OCI-LY1 (cell line): ENCODE data around the gene XYLT1.

ENCODE experiments used
- H2AFZ ChIP-seq: fragments of 200-600 bp; sonication (generic), shearing (Covaris generic); 2 replicates; pipeline ENCODE4 v1.6.0; 2014; ENCODE audit warnings: antibody characterized with exemption, mild to moderate bottlenecking, low read length
- H3F3A ChIP-seq: fragments of 200-600 bp; sonication (generic), shearing (Covaris generic); 2 replicates; pipeline ENCODE4 v1.6.0; 2014; ENCODE audit warnings: mild to moderate bottlenecking, antibody characterized with exemption, low read length, moderate library complexity; ENCODE audit not compliant: insufficient read depth
- H3K27ac ChIP-seq: fragments of 200-600 bp; sonication (generic); 2 replicates; pipeline ENCODE4 v1.5.1; 2014; ENCODE audit warnings: low read length, mixed run types, mild to moderate bottlenecking, low read depth; ENCODE audit not compliant: poor library complexity, severe bottlenecking
- H3K27me3 ChIP-seq: fragments of 200-600 bp; sonication (generic); 2 replicates; pipeline ENCODE4 v1.6.0; 2014; ENCODE audit warnings: antibody characterized with exemption, mild to moderate bottlenecking, low read length, moderate library complexity; ENCODE audit not compliant: insufficient read depth
- H3K36me3 ChIP-seq: fragments of 200-600 bp; sonication (generic); 2 replicates; pipeline ENCODE4 v1.6.1; 2014; ENCODE audit warnings: mild to moderate bottlenecking, antibody characterized with exemption, low read length, moderate library complexity, mixed read lengths; ENCODE audit not compliant: insufficient read depth
- H3K4me1 ChIP-seq: fragments of 200-600 bp; sonication (generic); 2 replicates; pipeline ENCODE4 v1.5.1; 2014; ENCODE audit warnings: mild to moderate bottlenecking, low read length, moderate library complexity; ENCODE audit not compliant: insufficient read depth, severe bottlenecking
- H3K4me2 ChIP-seq: fragments of 200-600 bp; sonication (generic), shearing (Covaris generic); 2 replicates; pipeline ENCODE4 v1.6.1; 2014; ENCODE audit warnings: low read length
- H3K4me3 ChIP-seq: fragments of 200-600 bp; sonication (generic); 2 replicates; pipeline ENCODE4 v1.5.1; 2014; ENCODE audit warnings: low read length, low read depth, mild to moderate bottlenecking, mixed read lengths; ENCODE audit not compliant: poor library complexity, severe bottlenecking
- H3K79me2 ChIP-seq: fragments of 200-600 bp; shearing (Covaris generic); 2 replicates; pipeline ENCODE4 v1.6.1; 2016; ENCODE audit warnings: mixed run types, low read length, mixed read lengths; ENCODE audit not compliant: insufficient read depth
- H3K9ac ChIP-seq: fragments of 200-600 bp; sonication (generic), shearing (Covaris generic); 2 replicates; pipeline ENCODE4 v1.6.1; 2014; ENCODE audit warnings: mild to moderate bottlenecking, low read length, mixed read lengths
- H3K9me2 ChIP-seq: fragments of 200-600 bp; sonication (generic), shearing (Covaris generic); 2 replicates; pipeline ENCODE4 v1.6.1; 2014; ENCODE audit warnings: low read depth, mild to moderate bottlenecking, low read length, mixed read lengths
- H3K9me3 ChIP-seq: fragments of 200-600 bp; shearing (Covaris generic); 2 replicates; pipeline ENCODE4 v1.6.1; 2014; ENCODE audit warnings: low read length, mixed read lengths
- H4K20me1 ChIP-seq: fragments of 200-600 bp; sonication (generic), shearing (Covaris generic); 2 replicates; pipeline ENCODE4 v1.6.0; 2016; ENCODE audit warnings: mild to moderate bottlenecking, low read length; ENCODE audit not compliant: insufficient read depth
- EZH2 ChIP-seq: fragments of 200-600 bp; sonication (generic), shearing (Covaris generic); IDR thresholded peaks from 2 replicates; pipeline ENCODE4 v1.8.0; 2017; ENCODE audit warnings: borderline replicate concordance, mixed run types, mild to moderate bottlenecking, antibody characterized with exemption, low read length, moderate library complexity, mixed read lengths
- TF ChIP-seq, protein P1 (sequence below): fragments of 200-600 bp; sonication (generic), shearing (Covaris generic); IDR thresholded peaks from 2 replicates; pipeline ENCODE4 v1.5.1; 2017; ENCODE audit warnings: mild to moderate bottlenecking, antibody characterized with exemption, low read length, moderate library complexity, mixed read lengths

The XYLT1 gene

GRCh38 chr16:17497648-17498047 is 26.9 kb upstream of the XYLT1 start:
- no peak overlapping the region for H3K4me2 ChIP-seq
- H3K9me3 ChIP-seq = no peaks in the 10 kb centered on the region
- 0 out of 2 replicates have a peak, but pooled peaks cover 4% of the 10 kb centered on the region for H3K27me3 ChIP-seq
- no peaks in the 10 kb centered on the region for H3K4me1 ChIP-seq
- H3K9ac ChIP-seq = no peak overlapping the region
- no peaks in the 10 kb centered on the region for H4K20me1 ChIP-seq
- no peak overlapping the region for H3K4me3 ChIP-seq
- H3K36me3 ChIP-seq = no peaks in the 10 kb centered on the region
- H2AFZ ChIP-seq = no peak overlapping the region
- H3F3A ChIP-seq = no peaks in the 10 kb centered on the region
- H3K79me2 ChIP-seq = no peaks in the 10 kb centered on the region
- no peak overlapping the region for H3K27ac ChIP-seq
- no peak for TF ChIP-seq EZH2
- TF ChIP-seq, protein P1, sequence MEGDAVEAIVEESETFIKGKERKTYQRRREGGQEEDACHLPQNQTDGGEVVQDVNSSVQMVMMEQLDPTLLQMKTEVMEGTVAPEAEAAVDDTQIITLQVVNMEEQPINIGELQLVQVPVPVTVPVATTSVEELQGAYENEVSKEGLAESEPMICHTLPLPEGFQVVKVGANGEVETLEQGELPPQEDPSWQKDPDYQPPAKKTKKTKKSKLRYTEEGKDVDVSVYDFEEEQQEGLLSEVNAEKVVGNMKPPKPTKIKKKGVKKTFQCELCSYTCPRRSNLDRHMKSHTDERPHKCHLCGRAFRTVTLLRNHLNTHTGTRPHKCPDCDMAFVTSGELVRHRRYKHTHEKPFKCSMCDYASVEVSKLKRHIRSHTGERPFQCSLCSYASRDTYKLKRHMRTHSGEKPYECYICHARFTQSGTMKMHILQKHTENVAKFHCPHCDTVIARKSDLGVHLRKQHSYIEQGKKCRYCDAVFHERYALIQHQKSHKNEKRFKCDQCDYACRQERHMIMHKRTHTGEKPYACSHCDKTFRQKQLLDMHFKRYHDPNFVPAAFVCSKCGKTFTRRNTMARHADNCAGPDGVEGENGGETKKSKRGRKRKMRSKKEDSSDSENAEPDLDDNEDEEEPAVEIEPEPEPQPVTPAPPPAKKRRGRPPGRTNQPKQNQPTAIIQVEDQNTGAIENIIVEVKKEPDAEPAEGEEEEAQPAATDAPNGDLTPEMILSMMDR = no peak
- H3K9me2 ChIP-seq = no peaks in the 10 kb centered on the region

DNA sequence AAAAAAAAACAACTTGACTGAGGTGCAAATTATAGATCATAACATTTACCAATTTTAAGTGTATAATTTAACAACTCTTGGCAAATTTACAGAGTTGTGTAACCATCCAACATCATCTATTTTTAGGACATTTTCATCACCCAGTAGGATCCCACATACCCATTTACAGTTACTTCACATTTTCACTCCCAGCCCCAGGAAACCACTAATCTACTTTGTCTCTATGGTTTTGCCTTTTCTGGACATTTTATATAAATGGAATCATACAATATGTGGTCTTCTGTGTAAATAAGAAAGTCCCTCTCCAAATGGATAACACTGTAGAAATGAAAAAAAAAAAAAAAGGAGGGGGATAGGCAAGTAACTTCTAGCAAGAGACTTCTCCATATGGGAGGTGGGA is 26.1 kb upstream of the XYLT1 start:
- Histone ChIP-seq H3K9me3 (no peaks in the 10 kb centered on the region), H3K4me2 (no peak overlapping the region), H3K79me2 (no peaks in the 10 kb centered on the region), H3K27ac (no peak overlapping the region), H3K27me3 (0 out of 2 replicates have a peak, but pooled peaks cover 4% of the 10 kb centered on the region), H4K20me1 (no peaks in the 10 kb centered on the region), H3F3A (no peaks in the 10 kb centered on the region), H2AFZ (no peak overlapping the region), H3K9me2 (no peaks in the 10 kb centered on the region), H3K9ac (no peak overlapping the region), H3K36me3 (no peaks in the 10 kb centered on the region), H3K4me3 (no peak overlapping the region), H3K4me1 (no peaks in the 10 kb centered on the region)
- TF ChIP-seq, protein P1 = no peak
- TF ChIP-seq EZH2 = no peak

GRCh38 chr16:17493012-17493411 is 22.3 kb upstream of the XYLT1 start:
- Histone ChIP-seq H3K27me3 (0 out of 2 replicates have a peak, but pooled peaks cover 4% of the 10 kb centered on the region), H3K9me2 (no peaks in the 10 kb centered on the region), H2AFZ (no peak overlapping the region), H3K27ac (no peak overlapping the region), H3K9me3 (no peaks in the 10 kb centered on the region), H3K9ac (no peak overlapping the region), H3K79me2 (no peaks in the 10 kb centered on the region), H3K4me3 (no peak overlapping the region), H3K36me3 (no peaks in the 10 kb centered on the region), H3K4me2 (no peak overlapping the region), H4K20me1 (no peaks in the 10 kb centered on the region), H3K4me1 (no peaks in the 10 kb centered on the region), H3F3A (no peaks in the 10 kb centered on the region)
- no peak for TF ChIP-seq EZH2
- TF ChIP-seq, protein P1 = no peak
